Colonic mucosa (tissue), 4 donors: ENCODE measurements around the gene SMIM9. TPM values are rescaled to one million over a fixed set of nuclear protein-coding genes. Genes with fewer than 3 reads are reported as not detected.
"Not testable (repeated sequence)": the region's sequence is repeated elsewhere in the genome, so short reads cannot be mapped to it uniquely, and the experiment has no call there.

Experiments used
- DNase-seq: peaks from one replicate; pipeline ENCODE4 v3.0.0-alpha.2; 2020
- H3K27ac ChIP-seq: fragments of 200-600 bp; one replicate; pipeline ENCODE4 v1.8.0; 2021
- H3K27me3 ChIP-seq: fragments of 200-600 bp; one replicate; pipeline ENCODE4 v1.8.0; 2021
- H3K36me3 ChIP-seq: fragments of 200-600 bp; one replicate; pipeline ENCODE4 v1.8.0; 2021
- H3K4me1 ChIP-seq: fragments of 200-600 bp; one replicate; pipeline ENCODE4 v1.8.0; 2021; ENCODE audit warnings: mild to moderate bottlenecking
- H3K4me3 ChIP-seq: fragments of 200-600 bp; one replicate; pipeline ENCODE4 v1.8.0; 2021
- H3K9ac ChIP-seq, 2 donors: one replicate each; pipeline ENCODE4 v1.7.0; 2013; ENCODE audit warnings: control low read depth in 2 of 2, low read depth in 2 of 2, low read length in 2 of 2
- H3K9me3 ChIP-seq: fragments of 200-600 bp; one replicate; pipeline ENCODE4 v1.8.0; 2021
- intact Hi-C: fragments of 100-400 bp; cut with DNase I; formaldehyde crosslinking; loops from one replicate; pipeline ENCODE4 v1.14.1; 2022
- total RNA-seq, 2 donors: library from RNA; stranded (reverse); fragmentation: NEBNext Ultra II Directional in 1 of 2; extraction: Animal tissue kit (Norgen Biotek cat#: 25700) in 1 of 2; gene quantifications; one replicate each; pipeline ENCODE4 v1.2.1, GENCODE V29; 2021
- TF ChIP-seq, protein P1 (sequence below): fragments of 200-600 bp; IDR thresholded peaks from one replicate; pipeline ENCODE4 v1.8.0; 2022; ENCODE audit warnings: antibody characterized with exemption, mild to moderate bottlenecking
- donor health status: healthy.
- donor health status: DM: no; HTN: no; CAD: no.
- donor health status: DM: no; HTN: no; CAD: no.

SMIM9 gene
- total RNA-seq, 2 donors from 2014 or later: not detected

DNA sequence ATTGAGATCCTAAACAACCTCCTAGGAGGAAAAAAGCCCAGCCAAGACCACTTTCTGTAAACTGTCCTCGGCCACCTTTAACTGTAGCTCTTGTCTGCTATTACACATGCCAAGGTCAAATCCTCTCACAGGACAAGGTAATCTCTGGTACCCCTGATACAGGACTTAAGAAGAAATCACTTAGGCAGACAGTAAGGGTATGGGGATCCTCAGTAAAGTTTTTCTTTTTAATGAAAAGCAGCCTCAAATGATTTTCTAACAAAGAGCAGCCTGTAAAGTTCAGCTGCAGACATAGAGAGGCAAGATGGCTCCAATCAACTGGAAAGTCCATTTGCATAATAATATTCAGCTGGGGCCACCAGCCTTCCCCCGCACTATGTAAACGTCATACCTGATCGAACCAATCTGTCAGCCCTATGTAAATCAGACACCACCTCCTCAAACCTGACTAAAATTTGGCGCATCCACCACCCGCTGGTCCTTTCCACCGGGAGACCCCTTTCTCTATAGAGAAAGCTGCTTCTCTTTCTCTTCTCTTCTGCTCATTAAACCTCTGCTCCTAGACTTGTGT, 14.6 kb downstream of the SMIM9 start:
- Histone ChIP-seq H3K36me3 (no peaks in the 10 kb centered on the region), H3K27me3 (no peaks in the 10 kb centered on the region), H3K27ac (no peak overlapping the region)

DNA sequence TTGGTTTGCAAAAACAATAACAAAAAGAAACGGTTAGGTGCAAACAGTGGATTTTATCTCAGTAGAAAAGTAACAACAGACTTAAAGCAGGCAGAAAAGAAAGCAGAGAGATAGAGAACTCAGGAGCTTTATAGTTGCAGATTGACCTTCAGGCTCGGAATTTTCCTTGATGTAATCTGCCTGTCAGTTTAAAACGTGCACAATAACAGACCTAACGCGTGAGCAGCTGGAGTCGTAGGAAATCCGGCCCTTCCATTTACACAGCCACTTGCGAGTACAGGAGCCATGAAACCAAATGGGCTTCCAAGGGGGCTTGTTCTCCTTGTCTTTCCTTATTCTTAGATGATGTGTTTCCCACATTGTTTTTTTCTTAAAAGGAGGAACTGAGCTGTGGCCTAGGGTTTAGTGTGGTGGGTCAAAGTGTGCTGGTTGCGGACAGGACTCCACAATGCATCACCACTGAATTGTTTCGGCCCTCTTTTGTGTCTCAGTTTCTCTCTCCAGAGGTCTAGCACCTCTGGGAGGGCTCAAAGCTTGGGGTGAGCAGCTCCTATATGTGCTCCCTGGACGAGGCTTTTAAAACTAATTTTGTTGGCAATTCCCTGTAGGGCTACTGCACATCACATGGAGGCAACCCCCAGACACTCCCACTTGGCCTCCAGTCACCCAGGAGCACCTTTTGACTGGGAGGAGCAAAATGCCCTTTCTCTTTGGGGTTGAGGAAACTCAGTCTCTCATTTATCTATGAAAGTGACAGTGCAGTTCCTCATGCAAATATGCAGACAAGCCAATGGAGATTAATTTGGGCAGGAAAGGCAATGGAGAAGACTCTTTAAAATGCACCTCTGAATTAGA, 15.3 kb downstream of the SMIM9 start:
- Histone ChIP-seq H3K27ac (no peak overlapping the region), H3K36me3 (no peaks in the 10 kb centered on the region), H3K27me3 (no peaks in the 10 kb centered on the region), H3K4me1 (no peaks in the 10 kb centered on the region), H3K4me3 (no peak overlapping the region), H3K9ac (no peak overlapping the region), H3K9me3 (no peaks in the 10 kb centered on the region)
- intact Hi-C loops: no loop called here
- DNase-seq: no peak
- TF ChIP-seq, protein P1, sequence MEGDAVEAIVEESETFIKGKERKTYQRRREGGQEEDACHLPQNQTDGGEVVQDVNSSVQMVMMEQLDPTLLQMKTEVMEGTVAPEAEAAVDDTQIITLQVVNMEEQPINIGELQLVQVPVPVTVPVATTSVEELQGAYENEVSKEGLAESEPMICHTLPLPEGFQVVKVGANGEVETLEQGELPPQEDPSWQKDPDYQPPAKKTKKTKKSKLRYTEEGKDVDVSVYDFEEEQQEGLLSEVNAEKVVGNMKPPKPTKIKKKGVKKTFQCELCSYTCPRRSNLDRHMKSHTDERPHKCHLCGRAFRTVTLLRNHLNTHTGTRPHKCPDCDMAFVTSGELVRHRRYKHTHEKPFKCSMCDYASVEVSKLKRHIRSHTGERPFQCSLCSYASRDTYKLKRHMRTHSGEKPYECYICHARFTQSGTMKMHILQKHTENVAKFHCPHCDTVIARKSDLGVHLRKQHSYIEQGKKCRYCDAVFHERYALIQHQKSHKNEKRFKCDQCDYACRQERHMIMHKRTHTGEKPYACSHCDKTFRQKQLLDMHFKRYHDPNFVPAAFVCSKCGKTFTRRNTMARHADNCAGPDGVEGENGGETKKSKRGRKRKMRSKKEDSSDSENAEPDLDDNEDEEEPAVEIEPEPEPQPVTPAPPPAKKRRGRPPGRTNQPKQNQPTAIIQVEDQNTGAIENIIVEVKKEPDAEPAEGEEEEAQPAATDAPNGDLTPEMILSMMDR: no peak

More for the DNA sequence above, 14.6 kb downstream of the SMIM9 start:
- H3K4me3 ChIP-seq: no peak overlapping the region
- no peak for DNase-seq
- no peak overlapping the region for H3K9ac ChIP-seq
- TF ChIP-seq, protein P1: no peak
- no peaks in the 10 kb centered on the region for H3K4me1 ChIP-seq
- no peaks in the 10 kb centered on the region for H3K9me3 ChIP-seq
- intact Hi-C loops: no loop called here

DNA sequence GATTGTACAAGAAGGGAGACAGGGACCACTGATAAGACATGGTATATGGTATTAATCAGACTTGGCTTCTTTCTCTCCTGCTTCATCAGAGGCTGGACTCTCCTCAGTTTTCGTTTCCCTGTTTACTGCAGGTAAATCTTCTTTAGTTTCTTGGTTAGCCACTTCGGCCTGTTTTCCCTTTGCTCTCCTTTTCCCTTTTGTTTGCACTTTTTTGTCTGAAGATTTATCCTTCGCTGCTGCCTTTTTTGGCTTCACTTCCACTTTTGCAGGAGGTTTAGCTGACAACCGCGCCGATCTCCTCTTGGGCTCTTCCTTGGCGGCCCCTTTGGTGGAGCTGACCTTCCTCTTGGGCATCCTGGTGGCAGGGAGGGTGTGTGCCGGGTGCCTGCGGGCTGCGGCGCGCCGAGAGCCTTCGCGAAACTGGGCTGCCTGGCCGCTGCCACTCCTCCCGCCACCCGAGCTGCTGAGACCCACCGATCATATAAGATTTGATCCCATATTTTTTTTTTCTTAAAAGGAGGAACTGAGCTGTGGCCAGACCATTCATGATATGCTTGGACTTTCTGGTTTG, 17.3 kb downstream of the SMIM9 start:
- DNase-seq, H3K36me3 ChIP-seq, H3K4me3 ChIP-seq, H3K27ac ChIP-seq, intact Hi-C loops, H3K9me3 ChIP-seq, H3K27me3 ChIP-seq, H3K9ac ChIP-seq, H3K4me1 ChIP-seq: not testable (repeated sequence)

DNA sequence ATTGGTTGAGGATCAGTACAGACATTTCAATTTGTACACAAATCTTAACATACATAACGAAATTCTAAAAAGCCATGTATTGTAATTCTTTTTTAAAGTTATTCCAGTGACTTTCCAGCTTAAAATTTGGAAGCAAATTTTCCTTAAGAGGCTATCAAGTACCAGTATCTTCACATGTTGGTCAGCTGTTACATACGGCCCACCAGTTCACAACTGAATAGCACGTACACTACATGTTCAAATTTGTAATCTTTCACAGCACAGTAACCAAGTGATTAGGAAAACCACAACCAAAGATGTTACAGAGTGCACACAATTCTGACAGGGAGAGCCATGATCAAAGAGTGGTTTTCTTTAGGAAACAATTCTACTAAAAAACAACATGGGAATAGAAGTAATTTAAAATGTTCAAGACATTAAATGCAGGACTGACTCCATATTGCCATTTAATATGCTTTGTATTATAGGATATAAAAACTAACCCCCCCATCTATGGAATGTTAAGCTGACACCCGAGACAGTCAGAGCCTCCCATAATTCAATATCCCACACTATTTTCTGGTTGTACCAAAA, 18.1 kb downstream of the SMIM9 start:
- H3K27me3 ChIP-seq, H3K36me3 ChIP-seq, H3K9me3 ChIP-seq, DNase-seq, H3K4me1 ChIP-seq, H3K9ac ChIP-seq, H3K27ac ChIP-seq, intact Hi-C loops, H3K4me3 ChIP-seq: not testable (repeated sequence)

DNA sequence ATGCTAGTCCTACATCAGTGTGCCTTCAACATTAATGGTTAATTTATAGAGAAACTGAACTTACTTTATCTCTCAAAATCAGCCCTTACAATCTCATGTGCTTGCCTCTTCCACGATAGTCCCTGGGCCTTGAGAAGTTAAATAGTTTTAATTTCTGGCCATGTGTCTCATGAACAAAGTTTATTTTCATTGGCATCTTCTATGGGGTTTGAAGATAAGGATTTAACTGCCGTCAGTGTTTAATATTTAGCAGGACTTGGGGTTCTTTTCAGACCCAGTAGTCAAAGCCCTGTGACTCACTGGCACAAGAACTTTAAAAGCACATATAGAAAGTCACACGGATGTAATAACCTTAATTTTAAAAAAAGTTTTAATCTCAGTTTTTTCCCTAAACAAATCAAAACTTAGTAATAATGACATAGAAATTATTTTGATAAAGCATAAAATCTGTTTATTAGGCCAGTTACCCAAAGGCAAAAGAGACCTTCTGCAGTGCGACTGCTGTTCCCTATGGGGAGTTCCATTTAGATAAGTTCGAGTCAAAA, 19.1 kb downstream of the SMIM9 start:
- Histone ChIP-seq H3K27ac (no peak overlapping the region), H3K4me3 (no peak overlapping the region), H3K4me1 (no peaks in the 10 kb centered on the region), H3K9me3 (no peaks in the 10 kb centered on the region), H3K9ac (no peak overlapping the region), H3K36me3 (no peaks in the 10 kb centered on the region), H3K27me3 (no peaks in the 10 kb centered on the region)
- TF ChIP-seq, protein P1: no peak
- DNase-seq: no peak
- intact Hi-C loops: no loop called here

DNA sequence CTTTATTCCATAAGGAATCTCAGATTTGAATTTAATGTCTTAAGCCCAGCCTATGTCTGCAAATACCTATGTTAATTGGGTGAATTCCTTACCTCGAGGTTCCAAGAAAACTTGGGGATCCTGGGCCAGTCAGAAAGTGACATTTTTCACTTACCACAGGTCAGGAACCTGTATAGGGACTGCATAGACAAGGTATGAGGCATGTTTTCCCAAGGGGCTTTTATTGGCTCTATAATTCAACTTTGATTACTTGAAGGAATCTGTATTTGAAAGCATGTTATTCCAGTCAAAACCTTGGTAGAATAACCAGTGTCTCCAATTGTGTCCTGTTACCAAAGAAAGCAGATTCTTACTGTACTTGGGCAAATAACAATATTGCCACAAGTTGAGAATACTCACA, 20.7 kb downstream of the SMIM9 start:
- Histone ChIP-seq H3K36me3 (no peaks in the 10 kb centered on the region), H3K4me3 (no peak overlapping the region), H3K27me3 (no peaks in the 10 kb centered on the region), H3K9me3 (no peaks in the 10 kb centered on the region), H3K27ac (no peak overlapping the region), H3K4me1 (no peaks in the 10 kb centered on the region), H3K9ac (no peak overlapping the region)
- intact Hi-C loops: no loop called here
- DNase-seq: no peak
- TF ChIP-seq, protein P1: no peak
